K562 (cell line): ENCODE results near the gene PIK3R1. TPM values are rescaled to one million over a fixed set of nuclear protein-coding genes. Genes with fewer than 3 reads are reported as not detected.

Source experiments
- ATAC-seq: fragments of 200-7000 bp; cut with Tn5 transposase; 3 replicates; pipeline ENCODE4 v1.9.1; 2020; ENCODE audit warnings: moderate library complexity
- BruUV-seq: library from RNA; stranded (reverse); fragments of 400-500 nt; replicated peaks from 2 replicates; lab custom pipeline; 2021; lab: Mats Ljungman, UMichigan
- CTCF ChIA-PET: fragments of 300-600 bp; formaldehyde crosslinking; extraction: SDS; loops from one replicate; lab custom pipeline; 2021; ENCODE audit warnings: low intra/inter-chr PET ratio; lab: Yijun Ruan, JAX
- POLR2A ChIA-PET: fragments of 300-600, 350-650 bp; sonication (Branson Sonifier 250); formaldehyde crosslinking; extraction: SDS; loops from one replicate; lab custom pipeline; 2021; ENCODE audit warnings: antibody characterized with exemption, inconsistent platforms; lab: Yijun Ruan, JAX
- DNase-seq, 4 experiments: peaks; one replicate each; pipeline versions ENCODE4 v3.0.0 to v3.0.0-alpha.2; 2011 to 2018; ENCODE audit warnings: low spot score in 3 of 4, mixed read lengths in 3 of 4; ENCODE audit errors: extremely low read depth in 1 of 4
- FAIRE-seq: peaks from 2 replicates; lab custom pipeline; 2011; peaks lifted over from hg19 to GRCh38; lab: Jason Lieb, UNC
- H2AFZ ChIP-seq: 2 replicates; pipeline ENCODE4 v1.6.0; 2011; ENCODE audit warnings: low read depth, low read length, control low read depth, inconsistent platforms
- H3K27ac ChIP-seq: fragments of 200-600 bp; 3 replicates; pipeline ENCODE4 v1.8.0; 2011; ENCODE audit warnings: low read depth, mild to moderate bottlenecking, control low read depth, inconsistent platforms, low read length, moderate library complexity, mixed read lengths; ENCODE audit errors: extremely low read depth
- H3K27me3 ChIP-seq, 2 experiments: fragments of 300-600 bp in 1 of 2; 2 replicates in 1 of 2; 3 replicates in 1 of 2; pipeline versions ENCODE4 v1.6.0 to v1.8.0; 2011; ENCODE audit warnings: inconsistent platforms in 2 of 2, low read length in 2 of 2, mild to moderate bottlenecking in 1 of 2, mixed read lengths in 1 of 2, moderate library complexity in 1 of 2; ENCODE audit not compliant: control insufficient read depth in 2 of 2, insufficient read depth in 2 of 2
- H3K36me3 ChIP-seq: fragments of 300-600 bp; 3 replicates; pipeline ENCODE4 v1.8.0; 2011; ENCODE audit warnings: mild to moderate bottlenecking, low read length, inconsistent platforms; ENCODE audit not compliant: control insufficient read depth, insufficient read depth
- H3K4me1 ChIP-seq, 2 experiments: fragments of 200-600 bp in 1 of 2; replicated peaks in 1 of 2; 2 replicates in 1 of 2; 3 replicates in 1 of 2; pipeline versions ENCODE4 v1.5.1 to v1.8.0; 2011; ENCODE audit warnings: inconsistent platforms in 2 of 2, low read length in 2 of 2, mild to moderate bottlenecking in 1 of 2, mixed read lengths in 1 of 2, moderate library complexity in 1 of 2; ENCODE audit not compliant: control insufficient read depth in 2 of 2, insufficient read depth in 2 of 2
- H3K4me2 ChIP-seq: 2 replicates; pipeline ENCODE4 v1.6.1; 2011; ENCODE audit warnings: low read length, control low read depth, inconsistent platforms, mixed read lengths; ENCODE audit not compliant: insufficient read depth
- H3K4me3 ChIP-seq: fragments of 200-600 bp; sonication (generic), shearing (Covaris generic); 2 replicates; pipeline ENCODE4 v1.5.1; 2016; ENCODE audit warnings: control low read depth, inconsistent platforms
- H3K79me2 ChIP-seq: fragments of 200-600 bp; 3 replicates; pipeline ENCODE4 v1.8.0; 2011; ENCODE audit warnings: low read length, inconsistent platforms; ENCODE audit not compliant: control insufficient read depth, insufficient read depth
- H3K9ac ChIP-seq, 2 experiments: 2 replicates each; pipeline versions ENCODE4 v1.6.0 to v1.6.1; 2011; ENCODE audit warnings: low read depth in 2 of 2, low read length in 2 of 2, control low read depth in 1 of 2, inconsistent platforms in 1 of 2, mild to moderate bottlenecking in 1 of 2, mixed read lengths in 1 of 2; ENCODE audit not compliant: insufficient read depth in 1 of 2
- H3K9me1 ChIP-seq: one replicate; pipeline ENCODE4 v1.6.0; 2011; ENCODE audit warnings: inconsistent platforms, mild to moderate bottlenecking, low read length, moderate library complexity; ENCODE audit not compliant: control insufficient read depth, insufficient read depth
- H3K9me3 ChIP-seq: replicated peaks from 2 replicates; pipeline ENCODE4 v1.5.1; 2011; ENCODE audit warnings: low read depth, low read length, inconsistent platforms; ENCODE audit not compliant: control insufficient read depth, insufficient read depth
- H4K20me1 ChIP-seq: replicated peaks from 2 replicates; pipeline ENCODE4 v1.6.1; 2011; ENCODE audit warnings: low read length, inconsistent platforms, mixed read lengths; ENCODE audit not compliant: control insufficient read depth, insufficient read depth
- AFF1 ChIP-seq, 2 experiments: fragments of 450-650 bp; IDR thresholded peaks; 2 replicates each; pipeline ENCODE4 v1.6.1; 2018; ENCODE audit warnings: mild to moderate bottlenecking in 2 of 2, low read depth in 1 of 2; ENCODE audit not compliant: partially characterized antibody in 2 of 2
- BRCA1 ChIP-seq, 2 experiments: fragments of 450-650 bp in 1 of 2; sonication (generic) in 1 of 2; formaldehyde crosslinking in 1 of 2; IDR thresholded peaks; 2 replicates each; pipeline versions ENCODE4 v1.5.0 to v1.6.1; 2017 to 2020; ENCODE audit warnings: mild to moderate bottlenecking in 1 of 2, missing genetic modification reagents in 1 of 2
- PRPF4 ChIP-seq: fragments of 200-400 bp; formaldehyde crosslinking; IDR thresholded peaks from one replicate; pipeline ENCODE4 v1.6.1; 2017; ENCODE audit warnings: low read length, low read depth, mild to moderate bottlenecking; ENCODE audit not compliant: insufficient read depth, poor library complexity, severe bottlenecking
- PTRF ChIP-seq: fragments of 450-650 bp; IDR thresholded peaks from 2 replicates; pipeline ENCODE4 v1.6.1; 2016; ENCODE audit warnings: mild to moderate bottlenecking, missing genetic modification characterization, missing compliant biosample characterization
- ZNF140 ChIP-seq: fragments of 250-450 bp; sonication (Bioruptor Pico); IDR thresholded peaks from 2 replicates; pipeline ENCODE4 v1.8.0; 2021; ENCODE audit warnings: moderate library complexity, mild to moderate bottlenecking, inconsistent platforms
- ZNF57 ChIP-seq: fragments of 450-650 bp; formaldehyde crosslinking; IDR thresholded peaks from 2 replicates; pipeline ENCODE4 v1.4.0; 2020; ENCODE audit warnings: mild to moderate bottlenecking, moderate library complexity
- WGBS: fragments of 100-300 bp; shearing (Covaris generic); methylation state at CpG from one replicate; pipeline ENCODE4 v1.1.6; 2016; ENCODE audit warnings: low coverage, mixed read lengths; ENCODE audit not compliant: insufficient coverage; ENCODE audit errors: missing lambda C conversion rate; 5-methylcytosine and 5-hydroxymethylcytosine counted together
- in situ Hi-C: fragments of 300-500 bp; cut with MboI; formaldehyde crosslinking; loops from 4 replicates; pipeline ENCODE4 v1.15.0; 2018; ENCODE audit warnings: inconsistent platforms, mixed read lengths
- intact Hi-C: fragments of 100-400 bp; cut with micrococcal nuclease; formaldehyde crosslinking; loops from 2 replicates; pipeline ENCODE4 v1.14.2; 2022
- polyA plus RNA-seq, 8 experiments: library from polyadenylated mRNA; depleted of rRNA in 4 of 8; stranded (reverse) in 5 of 8; unstranded in 3 of 8; fragments of >200 nt; fragmentation: Nextera tagmentation in 2 of 8; fragmentation: Illumina TruSeq in 1 of 8; extraction: Ambion mirVana in 2 of 8; extraction: Trizol in 1 of 8; gene quantifications; 2 replicates each; pipeline versions ENCODE4 v1.2.1 to v1.2.3, GENCODE V29; 2011 to 2014; ENCODE audit warnings: inconsistent platforms in 1 of 8, missing spikeins in 1 of 8
- total RNA-seq, 7 experiments: library from RNA; depleted of rRNA in 6 of 7; stranded (reverse); fragments of >200 nt in 6 of 7; fragmentation: Illumina TruSeq in 2 of 7; extraction: Trizol in 2 of 7; gene quantifications; 2 replicates each; pipeline versions ENCODE4 v1.2.1 to v1.2.3, GENCODE V29; 2011 to 2021; ENCODE audit warnings: low replicate concordance in 1 of 7

The PIK3R1 gene
- total and polyA plus RNA-seq, 9 of the 15 experiments (the other 6 are each of a cell fraction or from before 2014, with no cell fraction given) = 1.1 to 9.7 (median 4.8) TPM

GRCh38 chr5:68332556-68332955, 117.0 kb downstream of the PIK3R1 start:
- no peak overlapping the region for H3K4me3 ChIP-seq
- H3K9me1 ChIP-seq = no peaks in the 10 kb centered on the region
- DNase-seq (no peak), ATAC-seq (no peak), FAIRE-seq (no peak)
- in situ Hi-C loops = no loop called here
- no peak overlapping the region for H2AFZ ChIP-seq
- ChIA-PET CTCF (no interaction called here), POLR2A (no interaction called here)
- no peaks in the 10 kb centered on the region; the same call in 2 of the 3 replicates for H3K36me3 ChIP-seq
- no peak overlapping the region for H3K4me2 ChIP-seq
- intact Hi-C loops = no loop called here
- no TSS peak for BruUV-seq
- H3K27ac ChIP-seq = no peak overlapping the region
- H3K79me2 ChIP-seq = no peaks in the 10 kb centered on the region
- WGBS = 74% methylated on average over 1 of the region's 1 CpG
- no peaks in the 10 kb centered on the region; a peak in 1 of 5 replicates for H3K27me3 ChIP-seq
- peaks cover 3 to 33% of the 10 kb centered on the region in 2 experiments; a peak in 3 of 5 replicates for H3K4me1 ChIP-seq
- no peak overlapping the region for H3K9ac ChIP-seq
- no peaks in the 10 kb centered on the region for H3K9me3 ChIP-seq
- no peaks in the 10 kb centered on the region for H4K20me1 ChIP-seq
- TF ChIP-seq PTRF (no peak), ZNF57 (CRISPR knock-in tag) (no peak), BRCA1 (IDR thresholded peaks at IDR 0.05) (no peak), BRCA1 (CRISPR knock-in tag; IDR thresholded peaks at IDR 0.05) (no peak), ZNF140 (CRISPR knock-in tag) (no peak), PRPF4 (no peak), AFF1 (IDR thresholded peaks at IDR 0.05; ENCODE audit: low read depth in 1 of 2, partially characterized antibody in 2 of 2) (no peak)
